Testis (tissue), 3 donors: ENCODE results near the gene GPC3. TPM values are rescaled to one million over a fixed set of nuclear protein-coding genes. Genes with fewer than 3 reads are reported as not detected.

Experiments used
- DNase-seq: peaks from one replicate; pipeline ENCODE4 v3.0.0-alpha.2; 2019
- H3K27ac ChIP-seq, 2 donors: fragments of 200-600 bp; sonication (generic); one replicate each; pipeline ENCODE4 v1.5.1; 2019
- H3K27me3 ChIP-seq: fragments of 200-600 bp; sonication (generic); one replicate; pipeline ENCODE4 v1.5.1; 2019
- H3K36me3 ChIP-seq: fragments of 200-600 bp; sonication (generic); one replicate; pipeline ENCODE4 v1.5.1; 2017; ENCODE audit warnings: low read depth; ENCODE audit errors: missing control alignments
- H3K4me1 ChIP-seq: fragments of 200-600 bp; sonication (generic); one replicate; pipeline ENCODE4 v1.5.1; 2019
- H3K4me3 ChIP-seq, 2 donors: fragments of 200-600 bp; sonication (generic); one replicate each; pipeline ENCODE4 v1.5.1; 2017 to 2019
- H3K9me3 ChIP-seq: fragments of 200-600 bp; sonication (generic); one replicate; pipeline ENCODE4 v1.5.1; 2017
- POLR2A ChIP-seq: fragments of 450-650 bp; IDR thresholded peaks from one replicate; pipeline ENCODE4 v1.6.1; 2017; ENCODE audit warnings: antibody characterized with exemption, mild to moderate bottlenecking, moderate library complexity
- WGBS, 2 donors: methylation state at CpG; one replicate each; pipeline ENCODE4 v1.1.5; 2018; 5-methylcytosine and 5-hydroxymethylcytosine counted together
- intact Hi-C: fragments of 100-400 bp; cut with DNase I; formaldehyde crosslinking; loops from one replicate; pipeline ENCODE4 v1.15.1; 2023; ENCODE audit warnings: low total_unique reads
- polyA plus RNA-seq: library from polyadenylated mRNA; stranded (reverse); fragments of 350-450 nt; fragmentation: Illumina TruSeq; extraction: RNeasy Lipid Tissue Mini Kit (QIAGEN cat#74804); gene quantifications from one replicate; pipeline ENCODE4 v1.2.3, GENCODE V29; 2014; ENCODE audit warnings: low read depth, low replicate concordance; ENCODE audit not compliant: insufficient read depth
- total RNA-seq, 2 donors: library from RNA; depleted of rRNA; stranded (reverse); fragments of >200 nt; gene quantifications; one replicate each; pipeline ENCODE4 v1.2.3, GENCODE V29; 2016
- TF ChIP-seq, protein P1 (sequence below), 3 experiments: fragments of 450-650 bp in 2 of 3; fragments of 200-600 bp in 1 of 3; sonication (generic) in 1 of 3; IDR thresholded peaks; one replicate each; pipeline ENCODE4 v1.5.1; 2016 to 2019; ENCODE audit warnings: antibody characterized with exemption in 3 of 3, mild to moderate bottlenecking in 2 of 3, moderate library complexity in 1 of 3

Gene GPC3
- total and polyA plus RNA-seq, 3 donors from 2014 or later = 4.9 to 12.9 (median 5.4) TPM

DNA sequence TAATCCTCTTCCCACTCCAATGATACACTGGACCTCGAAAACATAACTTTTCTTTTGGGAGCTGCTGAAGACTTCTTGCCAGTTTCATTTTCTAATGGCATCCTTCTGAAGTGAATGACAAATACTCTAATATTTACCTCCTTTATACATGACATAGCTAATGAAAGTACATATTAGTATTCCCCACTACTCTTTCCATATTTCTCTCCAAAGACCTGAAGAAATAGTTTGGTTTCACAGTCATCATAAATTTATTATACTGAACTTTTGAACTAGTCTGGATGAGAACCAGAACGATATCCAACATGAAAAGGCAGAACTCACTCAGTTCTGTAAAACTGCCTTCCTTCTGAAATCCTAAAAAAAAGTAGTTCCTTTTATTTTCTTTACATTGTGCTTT, 139.1 kb downstream of the GPC3 start:
- Histone ChIP-seq H3K4me1 (no peaks in the 10 kb centered on the region), H3K27ac (no peak overlapping the region), H3K9me3 (no peaks in the 10 kb centered on the region), H3K4me3 (no peak overlapping the region), H3K36me3 (no peaks in the 10 kb centered on the region), H3K27me3 (no peaks in the 10 kb centered on the region)
- WGBS, 2 donors = 37 to 61% methylated on average over 2 of the region's 2 CpGs
- no peak for DNase-seq
- TF ChIP-seq POLR2A = no peak
- TF ChIP-seq, protein P1, sequence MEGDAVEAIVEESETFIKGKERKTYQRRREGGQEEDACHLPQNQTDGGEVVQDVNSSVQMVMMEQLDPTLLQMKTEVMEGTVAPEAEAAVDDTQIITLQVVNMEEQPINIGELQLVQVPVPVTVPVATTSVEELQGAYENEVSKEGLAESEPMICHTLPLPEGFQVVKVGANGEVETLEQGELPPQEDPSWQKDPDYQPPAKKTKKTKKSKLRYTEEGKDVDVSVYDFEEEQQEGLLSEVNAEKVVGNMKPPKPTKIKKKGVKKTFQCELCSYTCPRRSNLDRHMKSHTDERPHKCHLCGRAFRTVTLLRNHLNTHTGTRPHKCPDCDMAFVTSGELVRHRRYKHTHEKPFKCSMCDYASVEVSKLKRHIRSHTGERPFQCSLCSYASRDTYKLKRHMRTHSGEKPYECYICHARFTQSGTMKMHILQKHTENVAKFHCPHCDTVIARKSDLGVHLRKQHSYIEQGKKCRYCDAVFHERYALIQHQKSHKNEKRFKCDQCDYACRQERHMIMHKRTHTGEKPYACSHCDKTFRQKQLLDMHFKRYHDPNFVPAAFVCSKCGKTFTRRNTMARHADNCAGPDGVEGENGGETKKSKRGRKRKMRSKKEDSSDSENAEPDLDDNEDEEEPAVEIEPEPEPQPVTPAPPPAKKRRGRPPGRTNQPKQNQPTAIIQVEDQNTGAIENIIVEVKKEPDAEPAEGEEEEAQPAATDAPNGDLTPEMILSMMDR (IDR thresholded peaks at IDR 0.05) = no peak
- intact Hi-C loops = no loop called here

DNA sequence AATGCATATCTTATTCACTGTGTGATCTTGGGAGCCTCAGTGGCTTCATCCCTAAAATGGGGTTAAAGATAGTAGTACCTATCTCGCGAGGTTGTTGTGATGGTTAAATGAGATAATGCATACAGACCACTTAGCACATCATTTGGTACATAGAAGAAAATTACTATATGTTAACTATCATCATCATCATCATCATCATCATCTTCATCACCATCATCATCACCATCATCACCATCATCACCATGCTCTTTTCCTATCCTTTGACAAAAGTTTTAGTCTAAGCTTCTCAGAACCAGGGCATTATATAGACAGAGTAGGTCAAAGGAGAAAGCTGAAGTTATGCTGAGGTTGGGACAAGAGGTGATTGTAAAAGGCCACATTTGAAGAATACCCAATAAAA, 145.0 kb downstream of the GPC3 start:
- no peaks in the 10 kb centered on the region for H3K27me3 ChIP-seq
- H3K4me3 ChIP-seq = no peak overlapping the region
- TF ChIP-seq, protein P1 (IDR thresholded peaks at IDR 0.05) = no peak
- TF ChIP-seq POLR2A = no peak
- H3K36me3 ChIP-seq = no peaks in the 10 kb centered on the region
- no peaks in the 10 kb centered on the region for H3K9me3 ChIP-seq
- no peaks in the 10 kb centered on the region for H3K4me1 ChIP-seq
- intact Hi-C loops = no loop called here
- 86 to 96% methylated on average over 2 of the region's 2 CpGs for WGBS, 2 donors
- no peak overlapping the region for H3K27ac ChIP-seq
- DNase-seq = no peak

DNA sequence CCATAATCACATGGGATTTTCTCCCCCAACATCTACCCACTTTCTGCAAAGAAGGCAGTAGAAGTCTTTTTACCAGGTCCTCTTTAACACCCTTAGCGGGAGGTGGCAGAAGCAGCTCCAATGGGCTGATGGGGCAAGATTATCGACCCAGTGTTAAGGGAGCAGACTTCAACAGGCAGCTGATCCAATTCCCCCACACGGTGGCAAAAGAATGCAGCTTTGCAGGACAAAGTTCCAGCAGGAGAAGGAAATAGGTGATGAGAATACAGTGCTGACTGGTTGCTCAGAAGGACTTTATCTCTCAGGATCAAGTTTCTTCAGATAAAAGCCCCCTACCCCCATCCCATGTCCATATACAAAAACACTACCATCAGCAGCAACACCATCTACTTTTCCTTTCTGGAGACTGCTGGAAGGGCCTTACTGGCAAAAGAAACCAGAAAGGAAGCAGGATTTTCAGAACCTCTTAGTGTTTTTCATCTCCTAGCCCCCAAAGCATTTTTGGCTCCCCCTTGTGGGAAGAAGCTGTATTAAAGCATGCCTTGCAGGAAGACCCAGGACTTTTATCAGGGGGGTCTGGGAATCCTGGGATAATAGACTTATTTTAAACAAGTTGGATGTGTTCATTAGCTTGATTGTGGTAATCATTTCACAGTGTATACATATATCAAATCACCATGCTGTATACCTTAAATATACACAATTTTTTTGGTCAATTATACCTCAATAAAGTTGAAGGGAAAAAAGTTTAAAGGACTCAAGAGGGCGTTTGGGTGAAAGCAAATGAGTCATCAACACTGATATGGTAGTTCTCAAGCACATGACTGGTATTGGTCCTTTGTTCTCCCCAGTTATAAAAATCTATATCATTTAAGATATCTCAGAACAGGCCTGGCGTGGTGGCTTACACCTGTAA, 146.4 kb downstream of the GPC3 start:
- Histone ChIP-seq H3K27me3 (no peaks in the 10 kb centered on the region), H3K4me1 (no peaks in the 10 kb centered on the region), H3K27ac (no peak overlapping the region), H3K9me3 (no peaks in the 10 kb centered on the region), H3K4me3 (no peak overlapping the region), H3K36me3 (no peaks in the 10 kb centered on the region)
- WGBS, 2 donors = 62 to 79% methylated on average over 2 to 5 of the region's 5 CpGs
- intact Hi-C loops = no loop called here
- peak; percentile 25 for DNase-seq
- no peak for TF ChIP-seq POLR2A
- TF ChIP-seq, protein P1 (IDR thresholded peaks at IDR 0.05) = peak in 2 of 3 experiments; percentile 15 to 27

DNA sequence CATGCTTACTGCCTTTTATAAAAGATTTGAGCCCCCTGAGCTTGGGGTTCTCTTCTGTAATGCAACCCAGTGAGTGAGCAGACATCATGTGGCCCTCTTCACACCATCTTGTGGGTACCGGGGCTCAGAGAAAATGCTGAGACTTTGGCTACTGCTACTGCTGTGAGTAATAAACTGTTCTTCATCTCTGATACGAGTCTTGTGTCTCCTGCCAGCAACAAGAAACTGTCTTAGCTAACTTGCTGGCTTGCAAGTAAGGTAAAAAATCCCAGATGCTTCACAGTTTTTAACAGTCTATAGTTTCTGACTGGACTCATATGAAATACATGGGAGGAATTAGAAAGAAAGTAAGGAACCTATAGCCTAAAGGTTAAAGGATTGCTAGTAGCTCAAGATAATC, 148.3 kb downstream of the GPC3 start:
- Histone ChIP-seq H3K27ac (no peak overlapping the region), H3K9me3 (no peaks in the 10 kb centered on the region), H3K4me1 (no peaks in the 10 kb centered on the region), H3K4me3 (no peak overlapping the region), H3K27me3 (no peaks in the 10 kb centered on the region), H3K36me3 (no peaks in the 10 kb centered on the region)
- intact Hi-C loops = no loop called here
- 51 to 57% methylated on average over 2 of the region's 2 CpGs for WGBS, 2 donors
- no peak for DNase-seq
- TF ChIP-seq POLR2A = no peak
- TF ChIP-seq, protein P1 (IDR thresholded peaks at IDR 0.05) = no peak

DNA sequence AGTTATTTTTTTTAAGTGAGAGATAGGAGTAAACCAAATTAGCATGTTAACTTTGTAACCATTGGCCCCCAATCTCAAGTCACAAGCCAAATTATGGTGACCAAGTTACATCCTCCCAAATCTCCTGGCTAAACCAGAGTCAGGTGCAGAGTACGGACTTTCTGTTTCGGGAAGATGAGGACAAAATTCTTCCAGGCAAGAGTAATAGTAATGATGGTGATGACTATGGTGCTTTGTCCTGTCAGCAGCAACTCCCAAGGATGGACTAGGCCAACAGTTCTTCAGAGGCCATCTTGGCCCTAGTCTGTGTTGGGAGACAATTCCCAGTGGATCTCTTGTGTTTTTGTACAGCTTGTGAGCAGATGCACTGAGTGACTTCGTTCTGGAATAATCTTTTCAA, 148.8 kb downstream of the GPC3 start:
- no peak for DNase-seq
- H3K27ac ChIP-seq = no peak overlapping the region
- intact Hi-C loops = no loop called here
- no peaks in the 10 kb centered on the region for H3K9me3 ChIP-seq
- no peaks in the 10 kb centered on the region for H3K27me3 ChIP-seq
- no peaks in the 10 kb centered on the region for H3K36me3 ChIP-seq
- 81 to 82% methylated on average over 3 of the region's 3 CpGs for WGBS, 2 donors
- H3K4me1 ChIP-seq = no peaks in the 10 kb centered on the region
- no peak overlapping the region for H3K4me3 ChIP-seq
- TF ChIP-seq, protein P1 (IDR thresholded peaks at IDR 0.05) = no peak
- no peak for TF ChIP-seq POLR2A
